Epithelial cell of esophagus (primary cell): ENCODE measurements around the gene MSRB3.

ENCODE experiments used
- DNase-seq: peaks from one replicate; pipeline ENCODE4 v3.0.0; 2010; ENCODE audit warnings: low read depth
- H3K4me3 ChIP-seq: 2 replicates; pipeline ENCODE4 v1.5.1; 2011; ENCODE audit warnings: mild to moderate bottlenecking, low read length, control low read depth
- TF ChIP-seq, protein P1 (sequence below): IDR thresholded peaks from 2 replicates; pipeline ENCODE4 v1.5.1; 2011; ENCODE audit warnings: low read depth, mild to moderate bottlenecking, low read length, control low read depth, inconsistent platforms; ENCODE audit not compliant: insufficient read depth; ENCODE audit errors: missing control alignments

MSRB3 gene

DNA sequence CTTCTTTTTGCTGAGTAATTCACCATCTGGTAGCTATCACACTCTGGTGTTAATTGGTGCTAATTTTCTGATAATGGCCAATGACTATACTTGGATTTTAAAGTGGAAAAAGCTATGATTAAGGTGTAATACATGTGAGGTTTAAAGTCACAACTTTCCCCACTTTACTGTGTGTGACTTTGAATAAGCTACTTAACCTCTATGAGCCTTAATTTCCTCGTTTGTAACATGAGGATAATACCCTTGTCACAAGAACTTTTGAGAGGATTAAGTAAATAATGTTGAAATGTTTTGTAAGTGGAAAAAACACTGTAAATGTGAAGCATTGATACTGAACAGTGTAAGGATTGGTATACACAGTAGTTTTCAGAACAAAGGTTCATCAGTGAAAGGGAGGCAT, 65.3 kb downstream of the MSRB3 start:
- TF ChIP-seq, protein P1, sequence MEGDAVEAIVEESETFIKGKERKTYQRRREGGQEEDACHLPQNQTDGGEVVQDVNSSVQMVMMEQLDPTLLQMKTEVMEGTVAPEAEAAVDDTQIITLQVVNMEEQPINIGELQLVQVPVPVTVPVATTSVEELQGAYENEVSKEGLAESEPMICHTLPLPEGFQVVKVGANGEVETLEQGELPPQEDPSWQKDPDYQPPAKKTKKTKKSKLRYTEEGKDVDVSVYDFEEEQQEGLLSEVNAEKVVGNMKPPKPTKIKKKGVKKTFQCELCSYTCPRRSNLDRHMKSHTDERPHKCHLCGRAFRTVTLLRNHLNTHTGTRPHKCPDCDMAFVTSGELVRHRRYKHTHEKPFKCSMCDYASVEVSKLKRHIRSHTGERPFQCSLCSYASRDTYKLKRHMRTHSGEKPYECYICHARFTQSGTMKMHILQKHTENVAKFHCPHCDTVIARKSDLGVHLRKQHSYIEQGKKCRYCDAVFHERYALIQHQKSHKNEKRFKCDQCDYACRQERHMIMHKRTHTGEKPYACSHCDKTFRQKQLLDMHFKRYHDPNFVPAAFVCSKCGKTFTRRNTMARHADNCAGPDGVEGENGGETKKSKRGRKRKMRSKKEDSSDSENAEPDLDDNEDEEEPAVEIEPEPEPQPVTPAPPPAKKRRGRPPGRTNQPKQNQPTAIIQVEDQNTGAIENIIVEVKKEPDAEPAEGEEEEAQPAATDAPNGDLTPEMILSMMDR, result no peak
- H3K4me3 ChIP-seq, result no peak overlapping the region
- DNase-seq, result no peak

DNA sequence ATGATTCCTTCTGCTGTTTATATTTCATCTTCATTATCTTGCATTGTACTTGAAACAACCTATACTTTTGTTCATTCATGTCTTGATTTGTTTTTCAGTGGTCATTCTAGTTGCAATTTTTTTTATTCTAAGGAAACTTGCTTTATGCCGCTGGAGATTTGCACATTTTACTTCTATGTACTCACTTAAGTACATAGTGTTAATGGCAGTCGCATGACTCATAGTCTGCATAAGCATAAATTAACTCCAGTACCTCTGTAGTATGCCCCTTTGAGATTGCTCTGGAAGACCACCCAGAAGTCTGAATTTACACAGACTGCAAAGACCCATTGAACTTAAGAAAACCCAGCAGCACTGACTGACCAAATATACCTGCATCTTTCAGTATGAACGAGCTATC, 77.0 kb downstream of the MSRB3 start:
- peak; percentile 70 for DNase-seq
- TF ChIP-seq, protein P1, result no peak
- H3K4me3 ChIP-seq, result no peak overlapping the region

DNA sequence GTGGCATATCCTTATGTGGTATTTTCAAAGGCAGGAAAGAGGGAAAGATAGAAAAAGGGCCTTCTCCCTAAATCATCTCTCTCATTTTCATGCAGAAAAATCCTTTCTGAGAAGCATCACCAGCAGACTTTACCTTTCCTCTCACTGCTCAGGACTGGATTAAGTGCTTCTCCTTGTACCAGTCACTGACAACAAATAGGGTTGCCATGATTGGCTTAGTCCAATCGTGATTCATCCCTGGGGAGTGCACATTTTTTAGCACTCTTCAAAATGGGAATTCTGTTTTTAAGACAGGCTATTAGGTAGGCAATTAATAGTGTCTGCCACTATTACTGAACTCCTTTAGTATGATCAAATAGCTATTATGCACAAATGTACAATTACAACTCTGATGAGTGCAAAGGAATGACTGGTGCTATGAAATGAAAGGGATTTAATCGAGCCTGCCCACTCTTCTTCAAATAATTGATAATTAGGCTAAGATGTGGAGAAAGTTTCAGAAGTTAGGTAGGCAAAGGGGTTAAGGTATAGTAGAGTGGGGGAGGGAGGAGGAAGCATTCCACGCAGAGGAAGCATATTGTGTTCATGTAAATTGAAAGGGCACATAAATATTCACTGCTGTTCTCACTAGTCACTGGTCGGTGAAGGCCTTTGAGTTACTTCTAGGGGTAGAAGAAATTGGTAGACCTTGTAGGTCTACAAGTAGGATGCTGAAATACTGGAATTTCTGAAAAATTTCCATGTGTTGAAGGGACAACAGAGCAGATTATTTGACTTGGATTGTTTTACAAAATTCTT, 84.0 kb downstream of the MSRB3 start:
- peak; percentile 23 for DNase-seq
- H3K4me3 ChIP-seq, result no peak overlapping the region
- TF ChIP-seq, protein P1, result no peak

DNA sequence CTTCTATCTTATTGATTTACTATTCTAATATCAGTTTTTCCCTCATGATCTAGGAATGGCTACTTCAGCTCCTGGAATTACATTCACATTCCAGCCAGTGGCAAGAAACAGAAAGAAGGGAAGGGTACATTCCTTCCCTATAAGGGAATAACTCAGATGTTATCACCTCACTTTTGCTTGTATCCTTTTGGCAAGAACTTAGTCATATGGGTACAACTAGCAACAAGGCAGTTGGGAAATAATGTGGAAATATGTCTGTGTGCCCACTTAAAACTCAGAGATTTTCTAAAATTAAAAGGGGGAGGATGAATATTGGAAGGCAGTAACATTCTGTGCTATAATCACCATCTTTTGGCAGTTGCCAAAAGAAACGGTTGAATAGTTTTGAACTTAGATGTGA, 85.6 kb downstream of the MSRB3 start:
- TF ChIP-seq, protein P1, result no peak
- no peak for DNase-seq
- H3K4me3 ChIP-seq, result no peak overlapping the region

DNA sequence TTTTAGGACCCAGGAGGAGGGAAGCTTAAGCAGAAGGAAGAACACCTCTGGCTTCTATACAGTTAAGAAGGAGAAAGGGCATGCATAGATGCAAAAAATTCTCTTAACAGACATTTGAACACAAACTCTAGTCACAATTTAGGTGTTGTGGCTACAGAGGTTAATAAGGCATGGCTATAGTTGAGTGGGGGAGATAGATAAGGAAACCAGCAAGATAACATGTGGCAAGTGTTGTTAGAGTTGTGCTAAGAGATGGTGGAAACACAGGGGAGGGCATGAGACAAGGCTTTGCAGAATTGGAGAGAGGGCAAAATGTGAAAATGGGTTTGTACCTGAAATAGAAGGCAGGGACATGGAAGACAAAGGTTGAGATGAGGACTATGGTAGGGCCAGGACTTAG, 88.9 kb downstream of the MSRB3 start:
- no peak for DNase-seq
- TF ChIP-seq, protein P1, result no peak
- no peak overlapping the region for H3K4me3 ChIP-seq

DNA sequence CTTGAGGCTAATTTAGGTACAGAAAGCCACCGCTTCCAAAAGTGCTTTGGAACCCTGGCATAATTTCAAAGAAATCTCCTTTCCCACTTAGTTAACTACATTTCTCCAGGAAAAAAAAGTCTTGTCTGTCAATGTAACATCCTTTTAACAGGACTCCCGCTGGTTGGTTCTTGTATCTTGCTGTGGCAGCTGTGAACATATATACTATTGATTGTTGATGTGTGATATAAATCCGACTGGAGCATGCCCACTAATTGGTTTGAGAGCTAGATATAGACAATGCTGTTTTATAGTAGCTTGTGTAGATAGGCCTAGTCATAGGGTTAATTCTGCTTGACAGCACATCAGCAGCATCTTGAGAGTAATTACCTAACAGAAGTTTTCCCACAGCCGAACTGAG, 89.6 kb downstream of the MSRB3 start:
- DNase-seq, result no peak
- H3K4me3 ChIP-seq, result no peak overlapping the region
- TF ChIP-seq, protein P1, result no peak

DNA sequence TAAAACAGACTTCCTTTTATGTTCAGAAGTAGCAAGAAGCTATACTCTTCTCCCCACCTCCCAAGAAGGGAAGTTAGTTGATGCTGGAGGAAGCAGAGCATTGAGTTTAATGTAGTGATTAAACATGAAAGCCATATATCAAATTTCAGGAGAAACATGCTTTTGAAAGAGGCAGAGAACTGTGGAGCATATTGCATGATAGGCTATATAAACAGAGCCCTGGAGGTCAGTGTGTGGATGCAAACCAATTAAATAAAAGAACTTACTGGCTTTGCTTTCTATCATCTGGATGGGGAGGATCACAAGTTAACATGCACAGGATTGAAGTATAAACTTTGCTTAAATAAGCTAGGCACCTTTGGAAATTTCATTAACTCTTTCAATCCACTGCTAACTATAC, 94.1 kb downstream of the MSRB3 start:
- H3K4me3 ChIP-seq, result no peak overlapping the region
- no peak for DNase-seq
- TF ChIP-seq, protein P1, result no peak
